ENCODE measurements around the gene CLIC6.
A peak's percentile ranks its signal among the peaks of the same experiment; 100 is the strongest.

The CLIC6 gene

GRCh38 chr21:34728479-34728878 is 59.7 kb downstream of the CLIC6 start:
- DNase-seq (ENCODE audit: low read depth) = no peak

- no peak for DNase-seq (ENCODE audit: low read depth)
Observed at GRCh38 chr21:34730194-34730593, 61.4 kb downstream of the CLIC6 start.

GRCh38 chr21:34730756-34731445 is 62.1 kb downstream of the CLIC6 start:
- no peak for DNase-seq (ENCODE audit: low read depth)

- no peak for DNase-seq (ENCODE audit: low read depth)
Observed at GRCh38 chr21:34732388-34732821, 63.6 kb downstream of the CLIC6 start.

GRCh38 chr21:34733852-34734251 is 65.1 kb downstream of the CLIC6 start:
- DNase-seq (ENCODE audit: low read depth) = no peak

- DNase-seq (ENCODE audit: low read depth) = no peak
Observed at GRCh38 chr21:34734696-34735095, 65.9 kb downstream of the CLIC6 start.

- DNase-seq (ENCODE audit: low read depth) = no peak
Observed at GRCh38 chr21:34736116-34736874, 67.5 kb downstream of the CLIC6 start.

- no peak for DNase-seq (ENCODE audit: low read depth)
Observed at GRCh38 chr21:34737115-34737514, 68.3 kb downstream of the CLIC6 start.

- no peak for DNase-seq (ENCODE audit: low read depth)
Observed at GRCh38 chr21:34740198-34740597, 71.4 kb downstream of the CLIC6 start.

- DNase-seq (ENCODE audit: low read depth) = no peak
Observed at GRCh38 chr21:34743285-34743684, 74.5 kb downstream of the CLIC6 start.

GRCh38 chr21:34743831-34744230 is 75.0 kb downstream of the CLIC6 start:
- DNase-seq (ENCODE audit: low read depth) = no peak

- no peak for DNase-seq (ENCODE audit: low read depth)
Observed at GRCh38 chr21:34744801-34745200, 76.0 kb downstream of the CLIC6 start.

GRCh38 chr21:34745557-34746255 is 76.9 kb downstream of the CLIC6 start:
- DNase-seq (ENCODE audit: low read depth) = peak; percentile 38

- no peak for DNase-seq (ENCODE audit: low read depth)
Observed at GRCh38 chr21:34748862-34749261, 80.1 kb downstream of the CLIC6 start.

GRCh38 chr21:34754690-34755647 is 86.2 kb downstream of the CLIC6 start:
- DNase-seq (ENCODE audit: low read depth) = no peak

GRCh38 chr21:34761758-34762330 is 93.0 kb downstream of the CLIC6 start:
- no peak for DNase-seq (ENCODE audit: low read depth)

GRCh38 chr21:34762786-34763185 is 94.0 kb downstream of the CLIC6 start:
- no peak for DNase-seq (ENCODE audit: low read depth)

GRCh38 chr21:34764715-34765284 is 96.0 kb downstream of the CLIC6 start:
- DNase-seq (ENCODE audit: low read depth) = no peak

GRCh38 chr21:34765619-34766018 is 96.8 kb downstream of the CLIC6 start:
- no peak for DNase-seq (ENCODE audit: low read depth)

GRCh38 chr21:34766862-34767261 is 98.1 kb downstream of the CLIC6 start:
- no peak for DNase-seq (ENCODE audit: low read depth)

Measured in activated gamma-delta T cell treated with anti-CD3 and anti-CD28 coated beads, Interleukin-2, amount 50 U/mL, for 16 hours (primary cell).